Measurements from ENCODE around the gene PLA2G4D. TPM values are rescaled to one million over a fixed set of nuclear protein-coding genes. Genes with fewer than 3 reads are reported as not detected.

Gene PLA2G4D
- total and polyA plus RNA-seq, 8 donors, result 0.18 to 3.2 (median 2.0) TPM; not detected in 4

- Histone ChIP-seq H3K9me3 (no peaks in the 10 kb centered on the region), H3K27ac (no peak overlapping the region), H3K4me1 (peaks cover 0 to 6% (median 1%) of the 10 kb centered on the region in 4 donors), H3K27me3 (peaks cover 0 to 30% (median 0%) of the 10 kb centered on the region in 3 donors), H3K4me3 (no peak overlapping the region), H3K36me3 (no peaks in the 10 kb centered on the region)
- no peak for DNase-seq
- intact Hi-C loops (cut with DNase I; ENCODE audit: low total_unique reads), result no loop called here
- no peak for TF ChIP-seq CTCF (IDR thresholded peaks at IDR 0.05)
- TF ChIP-seq EP300 (IDR thresholded peaks at IDR 0.05), result no peak
- no peak for TF ChIP-seq POLR2AphosphoS5 (IDR thresholded peaks at IDR 0.05)
- no peak for TF ChIP-seq POLR2A (IDR thresholded peaks at IDR 0.05)
- 61 to 77% (median 71%) methylated on average over 5 to 9 of the region's 9 CpGs for WGBS, 5 donors
Observed at GRCh38 chr15:42070976-42071350, 23.4 kb downstream of the PLA2G4D start.

GRCh38 chr15:42070279-42070975, 23.9 kb downstream of the PLA2G4D start:
- Histone ChIP-seq H3K4me3 (no peak overlapping the region), H3K36me3 (no peaks in the 10 kb centered on the region), H3K4me1 (peaks cover 0 to 6% (median 1%) of the 10 kb centered on the region in 4 donors), H3K27me3 (peaks cover 0 to 35% (median 0%) of the 10 kb centered on the region in 3 donors), H3K27ac (no peak overlapping the region), H3K9me3 (no peaks in the 10 kb centered on the region)
- intact Hi-C loops (cut with DNase I; ENCODE audit: low total_unique reads), result no loop called here
- peak in 1 of 2 donors; percentile 23 for DNase-seq
- 86 to 93% (median 90%) methylated on average over 15 to 16 of the region's 16 CpGs for WGBS, 5 donors
- no peak for TF ChIP-seq EP300 (IDR thresholded peaks at IDR 0.05)
- TF ChIP-seq POLR2A (IDR thresholded peaks at IDR 0.05), result no peak
- TF ChIP-seq POLR2AphosphoS5 (IDR thresholded peaks at IDR 0.05), result no peak
- no peak for TF ChIP-seq CTCF (IDR thresholded peaks at IDR 0.05)

- TF ChIP-seq CTCF (IDR thresholded peaks at IDR 0.05) (no peak), POLR2A (IDR thresholded peaks at IDR 0.05) (no peak), EP300 (IDR thresholded peaks at IDR 0.05) (no peak), POLR2AphosphoS5 (IDR thresholded peaks at IDR 0.05) (no peak)
- Histone ChIP-seq H3K9me3 (no peaks in the 10 kb centered on the region), H3K4me3 (no peak overlapping the region), H3K36me3 (no peaks in the 10 kb centered on the region), H3K27ac (no peak overlapping the region), H3K27me3 (peaks cover 0 to 41% (median 0%) of the 10 kb centered on the region in 3 donors), H3K4me1 (peaks cover 0 to 6% (median 1%) of the 10 kb centered on the region in 4 donors)
- intact Hi-C loops (cut with DNase I; ENCODE audit: low total_unique reads), result loop anchor here (5.0 kb wide), 1 partner anchor 68 kb away; no protein-coding TSS in a partner anchor
- DNase-seq, result peak in 1 of 2 donors; percentile 23
- WGBS, 5 donors, result 73 to 82% (median 80%) methylated on average over 17 of the region's 17 CpGs
Observed at GRCh38 chr15:42069496-42070278, 24.7 kb downstream of the PLA2G4D start.

DNA sequence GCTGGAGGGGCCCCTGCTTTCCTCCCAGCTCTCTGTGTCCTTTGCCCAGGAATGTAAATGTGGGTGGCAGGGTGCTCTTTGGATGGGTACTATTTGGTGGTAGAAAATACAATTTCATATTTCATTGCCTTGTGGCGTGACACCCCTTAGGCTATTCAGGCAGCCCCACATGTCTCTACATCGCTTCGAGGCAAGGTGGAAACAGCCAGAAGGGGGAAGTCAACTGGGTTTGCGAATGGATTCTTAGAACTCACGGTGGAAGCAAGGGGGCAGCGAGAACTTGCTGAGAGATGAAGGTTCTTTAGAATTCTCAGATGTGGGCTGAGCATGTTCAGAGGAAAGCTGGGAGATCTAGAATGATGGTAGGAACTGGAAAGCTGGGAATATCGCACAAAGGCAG, 25.3 kb downstream of the PLA2G4D start:
- intact Hi-C loops (cut with DNase I; ENCODE audit: low total_unique reads), result loop anchor here (5.0 kb wide), 1 partner anchor 68 kb away; no protein-coding TSS in a partner anchor
- Histone ChIP-seq H3K4me1 (peaks cover 0 to 6% (median 1%) of the 10 kb centered on the region in 4 donors), H3K27ac (no peak overlapping the region), H3K4me3 (no peak overlapping the region), H3K27me3 (peaks cover 0 to 46% (median 0%) of the 10 kb centered on the region in 3 donors), H3K36me3 (no peaks in the 10 kb centered on the region), H3K9me3 (no peaks in the 10 kb centered on the region)
- WGBS, 5 donors, result 85 to 89% (median 88%) methylated on average over 7 of the region's 7 CpGs
- DNase-seq, result no peak
- TF ChIP-seq EP300 (IDR thresholded peaks at IDR 0.05) (no peak), POLR2AphosphoS5 (IDR thresholded peaks at IDR 0.05) (no peak), CTCF (IDR thresholded peaks at IDR 0.05) (no peak), POLR2A (IDR thresholded peaks at IDR 0.05) (no peak)
